K562 (cell line): ENCODE results near the gene RAP2B. TPM values are rescaled to one million over a fixed set of nuclear protein-coding genes. Genes with fewer than 3 reads are reported as not detected.

Experiments
- ATAC-seq: fragments of 200-7000 bp; cut with Tn5 transposase; 3 replicates; pipeline ENCODE4 v1.9.1; 2020; ENCODE audit warnings: moderate library complexity
- BruUV-seq: library from RNA; stranded (reverse); fragments of 400-500 nt; replicated peaks from 2 replicates; lab custom pipeline; 2021; lab: Mats Ljungman, UMichigan
- CTCF ChIA-PET: fragments of 300-600 bp; formaldehyde crosslinking; extraction: SDS; loops from one replicate; lab custom pipeline; 2021; ENCODE audit warnings: low intra/inter-chr PET ratio; lab: Yijun Ruan, JAX
- POLR2A ChIA-PET: fragments of 300-600, 350-650 bp; sonication (Branson Sonifier 250); formaldehyde crosslinking; extraction: SDS; loops from one replicate; lab custom pipeline; 2021; ENCODE audit warnings: antibody characterized with exemption, inconsistent platforms; lab: Yijun Ruan, JAX
- DNase-seq, 4 experiments: peaks; one replicate each; pipeline versions ENCODE4 v3.0.0 to v3.0.0-alpha.2; 2011 to 2018; ENCODE audit warnings: low spot score in 3 of 4, mixed read lengths in 3 of 4; ENCODE audit errors: extremely low read depth in 1 of 4
- FAIRE-seq: peaks from 2 replicates; lab custom pipeline; 2011; peaks lifted over from hg19 to GRCh38; lab: Jason Lieb, UNC
- H2AFZ ChIP-seq: 2 replicates; pipeline ENCODE4 v1.6.0; 2011; ENCODE audit warnings: low read depth, low read length, control low read depth, inconsistent platforms
- H3K27ac ChIP-seq: fragments of 200-600 bp; 3 replicates; pipeline ENCODE4 v1.8.0; 2011; ENCODE audit warnings: low read depth, mild to moderate bottlenecking, control low read depth, inconsistent platforms, low read length, moderate library complexity, mixed read lengths; ENCODE audit errors: extremely low read depth
- H3K27me3 ChIP-seq, 2 experiments: fragments of 300-600 bp in 1 of 2; 2 replicates in 1 of 2; 3 replicates in 1 of 2; pipeline versions ENCODE4 v1.6.0 to v1.8.0; 2011; ENCODE audit warnings: inconsistent platforms in 2 of 2, low read length in 2 of 2, mild to moderate bottlenecking in 1 of 2, mixed read lengths in 1 of 2, moderate library complexity in 1 of 2; ENCODE audit not compliant: control insufficient read depth in 2 of 2, insufficient read depth in 2 of 2
- H3K36me3 ChIP-seq: fragments of 300-600 bp; 3 replicates; pipeline ENCODE4 v1.8.0; 2011; ENCODE audit warnings: mild to moderate bottlenecking, low read length, inconsistent platforms; ENCODE audit not compliant: control insufficient read depth, insufficient read depth
- H3K4me1 ChIP-seq, 2 experiments: fragments of 200-600 bp in 1 of 2; replicated peaks in 1 of 2; 2 replicates in 1 of 2; 3 replicates in 1 of 2; pipeline versions ENCODE4 v1.5.1 to v1.8.0; 2011; ENCODE audit warnings: inconsistent platforms in 2 of 2, low read length in 2 of 2, mild to moderate bottlenecking in 1 of 2, mixed read lengths in 1 of 2, moderate library complexity in 1 of 2; ENCODE audit not compliant: control insufficient read depth in 2 of 2, insufficient read depth in 2 of 2
- H3K4me2 ChIP-seq: 2 replicates; pipeline ENCODE4 v1.6.1; 2011; ENCODE audit warnings: low read length, control low read depth, inconsistent platforms, mixed read lengths; ENCODE audit not compliant: insufficient read depth
- H3K4me3 ChIP-seq: fragments of 200-600 bp; sonication (generic), shearing (Covaris generic); 2 replicates; pipeline ENCODE4 v1.5.1; 2016; ENCODE audit warnings: control low read depth, inconsistent platforms
- H3K79me2 ChIP-seq: fragments of 200-600 bp; 3 replicates; pipeline ENCODE4 v1.8.0; 2011; ENCODE audit warnings: low read length, inconsistent platforms; ENCODE audit not compliant: control insufficient read depth, insufficient read depth
- H3K9ac ChIP-seq, 2 experiments: 2 replicates each; pipeline versions ENCODE4 v1.6.0 to v1.6.1; 2011; ENCODE audit warnings: low read depth in 2 of 2, low read length in 2 of 2, control low read depth in 1 of 2, inconsistent platforms in 1 of 2, mild to moderate bottlenecking in 1 of 2, mixed read lengths in 1 of 2; ENCODE audit not compliant: insufficient read depth in 1 of 2
- H3K9me1 ChIP-seq: one replicate; pipeline ENCODE4 v1.6.0; 2011; ENCODE audit warnings: inconsistent platforms, mild to moderate bottlenecking, low read length, moderate library complexity; ENCODE audit not compliant: control insufficient read depth, insufficient read depth
- H3K9me3 ChIP-seq: replicated peaks from 2 replicates; pipeline ENCODE4 v1.5.1; 2011; ENCODE audit warnings: low read depth, low read length, inconsistent platforms; ENCODE audit not compliant: control insufficient read depth, insufficient read depth
- H4K20me1 ChIP-seq: replicated peaks from 2 replicates; pipeline ENCODE4 v1.6.1; 2011; ENCODE audit warnings: low read length, inconsistent platforms, mixed read lengths; ENCODE audit not compliant: control insufficient read depth, insufficient read depth
- C11orf30 ChIP-seq: fragments of 450-650 bp; IDR thresholded peaks from 2 replicates; pipeline ENCODE4 v1.6.1; 2016; ENCODE audit warnings: low read depth, mild to moderate bottlenecking
- DLX4 ChIP-seq: fragments of 250-450 bp; sonication (Bioruptor Pico); IDR thresholded peaks from 2 replicates; pipeline ENCODE4 v1.6.1; 2021; ENCODE audit warnings: mild to moderate bottlenecking
- GATA2 ChIP-seq: sonication (generic); formaldehyde crosslinking; IDR thresholded peaks from 2 replicates; pipeline ENCODE4 v1.4.0; 2020; ENCODE audit warnings: mild to moderate bottlenecking, missing genetic modification reagents
- HDAC8 ChIP-seq: fragments of 450-650 bp; IDR thresholded peaks from 2 replicates; pipeline ENCODE4 v1.6.1; 2016; ENCODE audit warnings: mild to moderate bottlenecking, missing genetic modification characterization, moderate library complexity, missing compliant biosample characterization
- MAFF ChIP-seq: IDR thresholded peaks from 2 replicates; pipeline ENCODE4 v1.6.1; 2012; ENCODE audit warnings: low read length, improper control_type of control experiment
- MAFG ChIP-seq: fragments of 450-650 bp; conservative IDR thresholded peaks from 2 replicates; pipeline ENCODE4 v1.6.1; 2016; ENCODE audit warnings: missing genetic modification characterization, missing compliant biosample characterization
- MAFK ChIP-seq: IDR thresholded peaks from 2 replicates; pipeline ENCODE4 v1.6.1; 2011; ENCODE audit warnings: low read length, improper control_type of control experiment
- SRSF9 ChIP-seq: fragments of 200-400 bp; formaldehyde crosslinking; IDR thresholded peaks from 2 replicates; pipeline ENCODE4 v1.6.1; 2017; ENCODE audit warnings: low read depth, low read length, borderline replicate concordance
- XRCC4 ChIP-seq: IDR thresholded peaks from one replicate; pipeline ENCODE4 v1.6.1; 2011; ENCODE audit not compliant: insufficient read depth, insufficient read length; ENCODE audit errors: extremely low read depth
- ZBTB49 ChIP-seq: sonication (generic); formaldehyde crosslinking; IDR thresholded peaks from 2 replicates; pipeline ENCODE4 v1.8.0; 2022; ENCODE audit warnings: missing genetic modification reagents, mild to moderate bottlenecking, borderline replicate concordance
- ZNF140 ChIP-seq: fragments of 250-450 bp; sonication (Bioruptor Pico); IDR thresholded peaks from 2 replicates; pipeline ENCODE4 v1.8.0; 2021; ENCODE audit warnings: moderate library complexity, mild to moderate bottlenecking, inconsistent platforms
- ZNF316 ChIP-seq: fragments of 450-650 bp; IDR thresholded peaks from 2 replicates; pipeline ENCODE4 v1.6.1; 2016
- WGBS: fragments of 100-300 bp; shearing (Covaris generic); methylation state at CpG from one replicate; pipeline ENCODE4 v1.1.6; 2016; ENCODE audit warnings: low coverage, mixed read lengths; ENCODE audit not compliant: insufficient coverage; ENCODE audit errors: missing lambda C conversion rate; 5-methylcytosine and 5-hydroxymethylcytosine counted together
- in situ Hi-C: fragments of 300-500 bp; cut with MboI; formaldehyde crosslinking; loops from 4 replicates; pipeline ENCODE4 v1.15.0; 2018; ENCODE audit warnings: inconsistent platforms, mixed read lengths
- intact Hi-C: fragments of 100-400 bp; cut with micrococcal nuclease; formaldehyde crosslinking; loops from 2 replicates; pipeline ENCODE4 v1.14.2; 2022
- polyA plus RNA-seq, 8 experiments: library from polyadenylated mRNA; depleted of rRNA in 4 of 8; stranded (reverse) in 5 of 8; unstranded in 3 of 8; fragments of >200 nt; fragmentation: Nextera tagmentation in 2 of 8; fragmentation: Illumina TruSeq in 1 of 8; extraction: Ambion mirVana in 2 of 8; extraction: Trizol in 1 of 8; gene quantifications; 2 replicates each; pipeline versions ENCODE4 v1.2.1 to v1.2.3, GENCODE V29; 2011 to 2014; ENCODE audit warnings: inconsistent platforms in 1 of 8, missing spikeins in 1 of 8
- total RNA-seq, 7 experiments: library from RNA; depleted of rRNA in 6 of 7; stranded (reverse); fragments of >200 nt in 6 of 7; fragmentation: Illumina TruSeq in 2 of 7; extraction: Trizol in 2 of 7; gene quantifications; 2 replicates each; pipeline versions ENCODE4 v1.2.1 to v1.2.3, GENCODE V29; 2011 to 2021; ENCODE audit warnings: low replicate concordance in 1 of 7

The RAP2B gene
- total and polyA plus RNA-seq, 9 of the 15 experiments (the other 6 are each of a cell fraction or from before 2014, with no cell fraction given): 9.4 to 31.2 (median 15.8) TPM

GRCh38 chr3:153215497-153215896, 53.5 kb downstream of the RAP2B start:
- Histone ChIP-seq H3K4me1 (0 out of 5 replicates have a peak, but pooled peaks cover 0 to 7% of the 10 kb centered on the region in 2 experiments), H3K4me3 (no peak overlapping the region), H3K9me3 (no peaks in the 10 kb centered on the region), H3K27ac (no peak overlapping the region), H3K4me2 (no peak overlapping the region), H3K27me3 (no peaks in the 10 kb centered on the region), H4K20me1 (no peaks in the 10 kb centered on the region), H3K79me2 (no peaks in the 10 kb centered on the region), H3K36me3 (no peaks in the 10 kb centered on the region), H3K9ac (no peak overlapping the region), H3K9me1 (no peaks in the 10 kb centered on the region), H2AFZ (no peak overlapping the region)
- WGBS: 88% methylated on average over 1 of the region's 1 CpG
- in situ Hi-C loops: no loop called here
- FAIRE-seq (no peak), ATAC-seq (no peak), DNase-seq (no peak)
- intact Hi-C loops: no loop called here
- ChIA-PET CTCF (no interaction called here), POLR2A (no interaction called here)
- no TSS peak for BruUV-seq
- no peak for TF ChIP-seq DLX4
- TF ChIP-seq ZNF140 (CRISPR knock-in tag): no peak
- TF ChIP-seq SRSF9: no peak
- TF ChIP-seq MAFK: peak; percentile 82
- no peak for TF ChIP-seq ZBTB49 (CRISPR knock-in tag)
- peak; percentile 73 for TF ChIP-seq MAFF
- TF ChIP-seq C11orf30: peak; percentile 83
- peak; percentile 72 for TF ChIP-seq MAFG (tag)
- no peak for TF ChIP-seq GATA2
- TF ChIP-seq ZNF316: peak; percentile 91
- TF ChIP-seq HDAC8: no peak
- TF ChIP-seq XRCC4: no peak
